Hepatocyte (in vitro differentiated cells): Measurements from ENCODE around the gene MYH6.

Experiments
- CTCF ChIP-seq: fragments of 200-600 bp; sonication (generic); IDR thresholded peaks from 2 replicates; pipeline ENCODE4 v1.5.1; 2016; ENCODE audit warnings: antibody characterized with exemption, mild to moderate bottlenecking; ENCODE audit not compliant: poor library complexity
- EZH2 ChIP-seq: fragments of 200-600 bp; sonication (generic); IDR thresholded peaks from 2 replicates; pipeline ENCODE4 v1.6.1; 2016; ENCODE audit warnings: antibody characterized with exemption, mild to moderate bottlenecking, borderline replicate concordance
- EZH2phosphoT487 ChIP-seq: fragments of 200-600 bp; sonication (generic); IDR thresholded peaks from one replicate; pipeline ENCODE4 v1.6.1; 2018; ENCODE audit warnings: antibody characterized with exemption, mild to moderate bottlenecking, low read depth, moderate library complexity; ENCODE audit not compliant: unreplicated experiment, severe bottlenecking

DNA sequence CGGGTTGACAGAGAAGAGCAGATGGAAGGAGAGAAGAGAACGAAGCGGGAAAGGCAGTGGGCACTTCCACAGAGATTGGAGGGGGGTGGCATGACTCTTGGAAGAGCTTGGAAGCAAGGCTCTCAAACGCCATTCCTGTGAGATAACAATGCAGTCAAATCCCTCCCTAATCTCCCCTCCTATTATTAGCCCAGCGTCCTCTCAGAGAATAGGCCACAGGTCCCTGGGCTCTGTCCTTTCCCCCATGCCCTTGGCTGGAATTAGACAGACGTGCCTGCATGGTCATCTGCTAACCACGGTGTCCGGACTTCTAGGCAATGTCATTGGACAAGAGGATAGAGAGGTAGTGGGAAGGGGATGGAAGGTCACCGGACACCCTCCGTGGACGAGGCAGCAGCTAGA lies 35.3 kb upstream of the MYH6 start:
- TF ChIP-seq CTCF (no peak), EZH2phosphoT487 (no peak), EZH2 (no peak)
